ENCODE results near the gene LRMDA. TPM values are rescaled to one million over a fixed set of nuclear protein-coding genes. Genes with fewer than 3 reads are reported as not detected.

The LRMDA gene
- total and polyA plus RNA-seq, 2 donors (not counting 3 experiments of a cell fraction or from before 2014, with no cell fraction given): 9.7 to 18.0 TPM

DNA sequence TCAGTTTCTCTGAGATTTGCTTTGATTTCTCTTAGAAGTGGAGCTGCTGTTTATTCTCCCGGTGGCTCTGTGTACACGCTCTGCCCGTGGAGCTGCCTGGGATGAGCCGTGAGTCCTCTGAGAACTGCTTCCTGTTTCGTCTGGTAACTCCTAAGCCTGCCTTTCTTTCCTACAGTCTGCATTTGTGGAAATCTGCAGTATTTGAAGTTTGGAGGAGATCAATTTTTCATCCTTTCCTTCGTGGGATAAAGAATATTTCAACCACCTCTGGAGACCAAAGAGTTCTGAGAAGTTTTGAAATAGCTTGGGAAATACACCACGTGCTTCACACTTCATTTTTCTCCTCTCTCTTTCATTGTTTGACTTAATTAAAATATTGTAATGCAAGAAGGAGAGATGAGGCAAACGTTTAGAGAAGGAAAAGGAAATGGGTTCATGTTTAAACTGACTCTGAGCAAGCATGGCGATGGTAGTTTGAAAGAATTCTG lies 311.9 kb downstream of the LRMDA start:
- no peak overlapping the region for H3K4me2 ChIP-seq (ENCODE audit: insufficient read depth, low read length)
- no peaks in the 10 kb centered on the region for H3K9me3 ChIP-seq (replicated peaks; ENCODE audit: control insufficient read depth, insufficient read depth, low read length)
- no TSS peak for BruUV-seq (replicated peaks)
- FAIRE-seq: no peak
- H4K20me1 ChIP-seq (replicated peaks; ENCODE audit: control insufficient read depth, extremely low read depth, insufficient read depth, low read length): no peaks in the 10 kb centered on the region
- dilution Hi-C loops (cut with MboI; ENCODE audit: extremely low pct_ligation_motif_present, low sequenced_read_pairs) (no loop called here), intact Hi-C loops (cut with micrococcal nuclease) (no loop called here)
- POLR2A ChIA-PET: no interaction called here
- H3K4me1 ChIP-seq (ENCODE audit: control insufficient read depth, extremely low read depth, insufficient read depth, low read length): no peaks in the 10 kb centered on the region
- no peaks in the 10 kb centered on the region for H3K27me3 ChIP-seq (ENCODE audit: control insufficient read depth in 2 of 2, insufficient read depth in 2 of 2, low read length in 2 of 2)
- H3K4me3 ChIP-seq (replicated peaks in 1 of 3; ENCODE audit: insufficient read depth in 1 of 3, low read depth in 1 of 3, low read length in 3 of 3): no peak overlapping the region
- H3K9me1 ChIP-seq (replicated peaks; ENCODE audit: control insufficient read depth, extremely low read depth, insufficient read depth, low read length): no peaks in the 10 kb centered on the region
- no peak for TF ChIP-seq JUN (IDR thresholded peaks at IDR 0.05; ENCODE audit: borderline replicate concordance, insufficient read depth, insufficient read length, low read depth)
- TF ChIP-seq, protein P1, sequence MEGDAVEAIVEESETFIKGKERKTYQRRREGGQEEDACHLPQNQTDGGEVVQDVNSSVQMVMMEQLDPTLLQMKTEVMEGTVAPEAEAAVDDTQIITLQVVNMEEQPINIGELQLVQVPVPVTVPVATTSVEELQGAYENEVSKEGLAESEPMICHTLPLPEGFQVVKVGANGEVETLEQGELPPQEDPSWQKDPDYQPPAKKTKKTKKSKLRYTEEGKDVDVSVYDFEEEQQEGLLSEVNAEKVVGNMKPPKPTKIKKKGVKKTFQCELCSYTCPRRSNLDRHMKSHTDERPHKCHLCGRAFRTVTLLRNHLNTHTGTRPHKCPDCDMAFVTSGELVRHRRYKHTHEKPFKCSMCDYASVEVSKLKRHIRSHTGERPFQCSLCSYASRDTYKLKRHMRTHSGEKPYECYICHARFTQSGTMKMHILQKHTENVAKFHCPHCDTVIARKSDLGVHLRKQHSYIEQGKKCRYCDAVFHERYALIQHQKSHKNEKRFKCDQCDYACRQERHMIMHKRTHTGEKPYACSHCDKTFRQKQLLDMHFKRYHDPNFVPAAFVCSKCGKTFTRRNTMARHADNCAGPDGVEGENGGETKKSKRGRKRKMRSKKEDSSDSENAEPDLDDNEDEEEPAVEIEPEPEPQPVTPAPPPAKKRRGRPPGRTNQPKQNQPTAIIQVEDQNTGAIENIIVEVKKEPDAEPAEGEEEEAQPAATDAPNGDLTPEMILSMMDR (IDR thresholded peaks at IDR 0.05; ENCODE audit: extremely low read depth in 1 of 2, insufficient read depth in 1 of 2, low read depth in 1 of 2, low read length in 2 of 2): no peak
- TF ChIP-seq POLR2A (IDR thresholded peaks at IDR 0.05; ENCODE audit: low read depth, low read length): no peak
- TF ChIP-seq MYC (IDR thresholded peaks at IDR 0.05; ENCODE audit: low read depth, low read length): no peak
- H2AFZ ChIP-seq (ENCODE audit: low read depth, low read length): no peak overlapping the region
- no peaks in the 10 kb centered on the region for H3K79me2 ChIP-seq (ENCODE audit: control insufficient read depth, insufficient read depth, low read length)
- no peak overlapping the region for H3K9ac ChIP-seq (replicated peaks; ENCODE audit: extremely low read depth, insufficient read depth, low read length)
- CTCF ChIA-PET: no interaction called here
- no peak for DNase-seq (ENCODE audit: low read depth, low spot score)
- no peak overlapping the region for H3K27ac ChIP-seq (ENCODE audit: insufficient read depth, low read depth, low read length)
- H3K36me3 ChIP-seq (ENCODE audit: control insufficient read depth in 2 of 2, extremely low read depth in 1 of 2, insufficient read depth in 2 of 2, low read length in 2 of 2): no peaks in the 10 kb centered on the region

DNA sequence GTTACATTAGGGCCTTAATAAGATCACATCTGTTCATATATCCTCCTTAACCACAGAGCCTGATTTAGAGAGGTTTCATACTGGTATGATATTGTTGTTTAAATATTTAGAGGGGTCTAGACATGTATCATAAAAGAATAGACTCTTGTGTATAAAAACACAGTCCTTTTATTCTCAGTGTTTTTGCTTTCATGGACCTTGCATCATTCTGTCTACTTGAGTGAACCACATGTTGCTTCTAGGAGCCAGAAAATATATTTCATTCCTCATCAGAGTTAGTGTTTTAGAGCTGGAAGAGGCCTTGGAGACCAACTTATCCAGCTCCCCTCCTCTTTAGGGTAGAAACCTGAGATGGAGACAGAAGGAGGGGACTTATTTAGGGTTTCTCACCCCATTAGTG lies 312.8 kb downstream of the LRMDA start:
- Histone ChIP-seq H3K79me2 (ENCODE audit: control insufficient read depth, insufficient read depth, low read length) (no peaks in the 10 kb centered on the region), H3K4me1 (ENCODE audit: control insufficient read depth, extremely low read depth, insufficient read depth, low read length) (no peaks in the 10 kb centered on the region), H3K9me3 (replicated peaks; ENCODE audit: control insufficient read depth, insufficient read depth, low read length) (no peaks in the 10 kb centered on the region), H3K9me1 (replicated peaks; ENCODE audit: control insufficient read depth, extremely low read depth, insufficient read depth, low read length) (no peaks in the 10 kb centered on the region), H3K9ac (replicated peaks; ENCODE audit: extremely low read depth, insufficient read depth, low read length) (no peak overlapping the region), H2AFZ (ENCODE audit: low read depth, low read length) (no peak overlapping the region), H4K20me1 (replicated peaks; ENCODE audit: control insufficient read depth, extremely low read depth, insufficient read depth, low read length) (no peaks in the 10 kb centered on the region), H3K4me2 (ENCODE audit: insufficient read depth, low read length) (no peak overlapping the region), H3K4me3 (replicated peaks in 1 of 3; ENCODE audit: insufficient read depth in 1 of 3, low read depth in 1 of 3, low read length in 3 of 3) (no peak overlapping the region), H3K27me3 (ENCODE audit: control insufficient read depth in 2 of 2, insufficient read depth in 2 of 2, low read length in 2 of 2) (no peaks in the 10 kb centered on the region), H3K27ac (ENCODE audit: insufficient read depth, low read depth, low read length) (no peak overlapping the region), H3K36me3 (ENCODE audit: control insufficient read depth in 2 of 2, extremely low read depth in 1 of 2, insufficient read depth in 2 of 2, low read length in 2 of 2) (no peaks in the 10 kb centered on the region)
- DNase-seq (ENCODE audit: low read depth, low spot score) (no peak), FAIRE-seq (no peak)
- no peak for TF ChIP-seq EZH2 (IDR thresholded peaks at IDR 0.05; ENCODE audit: borderline replicate concordance, low read depth, low read length, severe bottlenecking)
- TF ChIP-seq MYC (IDR thresholded peaks at IDR 0.05; ENCODE audit: low read depth, low read length): no peak
- TF ChIP-seq MAX (IDR thresholded peaks at IDR 0.05; ENCODE audit: insufficient read depth, insufficient read length): no peak
- TF ChIP-seq JUN (IDR thresholded peaks at IDR 0.05; ENCODE audit: borderline replicate concordance, insufficient read depth, insufficient read length, low read depth): no peak
- no peak for TF ChIP-seq GATA2 (IDR thresholded peaks at IDR 0.05; ENCODE audit: insufficient read depth, insufficient read length, low read depth, low read length)
- no peak for TF ChIP-seq POLR2A (IDR thresholded peaks at IDR 0.05; ENCODE audit: low read depth, low read length)
- no peak for TF ChIP-seq FOS (IDR thresholded peaks at IDR 0.05; ENCODE audit: borderline replicate concordance, insufficient read depth, low read length)
- TF ChIP-seq, protein P1 (IDR thresholded peaks at IDR 0.05; ENCODE audit: extremely low read depth in 1 of 2, insufficient read depth in 1 of 2, low read depth in 1 of 2, low read length in 2 of 2): no peak
- no peak for TF ChIP-seq POLR2AphosphoS5 (IDR thresholded peaks at IDR 0.05; ENCODE audit: insufficient read depth, low read depth, low read length)
- BruUV-seq (replicated peaks): no TSS peak
- intact Hi-C loops (cut with micrococcal nuclease): no loop called here
- CTCF ChIA-PET: no interaction called here
- POLR2A ChIA-PET: no interaction called here
- dilution Hi-C loops (cut with MboI; ENCODE audit: extremely low pct_ligation_motif_present, low sequenced_read_pairs): no loop called here
